ENCODE data around the gene MRTFA.

- no peak for TF ChIP-seq CTCF (conservative IDR thresholded peaks at IDR 0.05; ENCODE audit: low read length)
- no peak for TF ChIP-seq EZH2phosphoT487 (IDR thresholded peaks at IDR 0.05; ENCODE audit: borderline replicate concordance, low read depth, low read length)
These were observed 36.8 kb downstream of the MRTFA start for GRCh38 chr22:40599731-40600130.
